NOMO-1 treated with dmso at 0.1 percent for 144 hours (cell line): Measurements from ENCODE around the gene ST6GALNAC3.

Experiments used
- DNase-seq: peaks from one replicate; lab custom pipeline; 2025; ENCODE audit not compliant: unreplicated experiment; lab: John Stamatoyannopoulos, UW

The ST6GALNAC3 gene

GRCh38 chr1:76491737-76492136 lies 417.2 kb downstream of the ST6GALNAC3 start:
- no peak for DNase-seq

- peak; percentile 8 for DNase-seq
These were observed 418.3 kb downstream of the ST6GALNAC3 start for GRCh38 chr1:76492752-76493430.

DNA sequence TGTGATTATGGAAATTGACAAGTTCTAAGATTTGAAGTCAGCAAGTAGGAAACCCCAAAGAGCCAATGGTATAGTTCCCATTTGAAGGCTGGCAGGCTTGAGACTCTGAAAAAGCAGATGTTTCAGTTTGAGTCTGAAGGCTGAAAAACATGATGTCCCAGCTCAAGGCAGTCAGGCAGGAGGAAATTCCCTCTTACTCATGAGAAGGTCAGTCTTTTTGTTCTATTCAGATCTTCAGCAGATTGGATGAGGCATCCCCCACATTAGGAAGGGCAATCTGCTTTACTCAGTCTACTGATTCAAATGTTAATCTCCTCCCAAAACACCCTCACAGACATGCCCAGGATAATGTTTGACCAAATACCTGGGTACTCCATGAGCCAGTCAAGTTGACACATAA lies 420.3 kb downstream of the ST6GALNAC3 start:
- no peak for DNase-seq

- no peak for DNase-seq
These were observed 422.3 kb downstream of the ST6GALNAC3 start for GRCh38 chr1:76496871-76497270.

GRCh38 chr1:76500116-76500515 lies 425.6 kb downstream of the ST6GALNAC3 start:
- no peak for DNase-seq

DNA sequence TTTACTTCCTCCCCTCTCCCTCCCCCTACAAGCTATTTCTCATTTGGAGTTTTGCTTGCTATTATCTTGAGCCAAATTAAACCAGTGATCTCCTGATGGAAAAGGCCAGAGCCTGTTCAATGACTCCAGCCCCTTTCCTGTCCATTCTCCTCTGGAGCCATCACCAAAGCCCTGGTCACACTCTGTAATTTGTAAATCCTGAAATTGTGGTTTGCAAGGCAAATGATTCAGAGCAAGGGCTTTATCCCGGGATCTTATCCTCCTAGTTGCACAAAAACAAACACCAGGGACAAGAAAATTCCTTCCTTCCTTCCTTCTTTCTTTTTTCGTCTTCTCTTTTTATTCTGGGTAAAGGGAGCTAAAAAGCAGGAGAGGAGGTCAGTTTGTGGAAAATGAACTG lies 426.6 kb downstream of the ST6GALNAC3 start:
- no peak for DNase-seq

GRCh38 chr1:76501586-76502219 lies 427.2 kb downstream of the ST6GALNAC3 start:
- peak; percentile 1 for DNase-seq

DNA sequence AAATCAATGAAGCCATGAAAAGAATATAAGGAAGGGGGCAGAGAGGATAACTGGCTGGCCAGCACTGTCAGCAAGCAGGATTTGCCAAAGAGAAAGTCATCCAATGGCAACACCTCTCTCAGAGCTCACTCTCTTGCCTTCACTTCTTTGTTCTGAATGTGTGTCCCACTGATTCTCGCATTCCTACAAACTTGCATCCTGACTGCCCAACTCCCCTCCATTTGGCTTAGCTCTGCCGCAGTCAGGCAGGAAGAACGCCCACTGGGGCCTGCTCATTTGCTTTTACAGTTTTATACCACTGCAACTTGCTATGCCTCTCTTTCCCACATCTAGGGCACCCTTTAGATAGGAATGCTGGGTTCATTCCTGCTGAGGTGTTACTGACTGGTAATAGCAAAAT lies 428.6 kb downstream of the ST6GALNAC3 start:
- no peak for DNase-seq

- no peak for DNase-seq
These were observed 429.2 kb downstream of the ST6GALNAC3 start for GRCh38 chr1:76503736-76504135.

DNA sequence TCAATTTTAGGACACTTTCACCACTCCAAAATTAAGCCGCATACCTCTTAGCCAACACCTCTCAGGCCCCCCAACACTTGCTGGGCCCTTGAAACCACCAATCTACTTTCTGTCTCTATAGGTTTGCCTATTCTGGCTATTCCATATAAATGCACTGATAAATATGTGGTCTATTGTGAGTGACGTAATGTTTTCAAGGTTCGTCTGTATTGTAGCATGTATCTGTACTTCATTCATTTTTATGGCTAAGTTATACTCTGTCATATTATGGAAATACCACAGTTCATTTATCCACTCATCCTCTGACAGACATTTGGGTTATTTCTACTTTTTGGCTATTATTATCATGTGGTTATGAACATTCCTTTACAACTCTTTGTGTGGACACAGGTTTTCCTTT lies 432.8 kb downstream of the ST6GALNAC3 start:
- DNase-seq, result no peak

DNA sequence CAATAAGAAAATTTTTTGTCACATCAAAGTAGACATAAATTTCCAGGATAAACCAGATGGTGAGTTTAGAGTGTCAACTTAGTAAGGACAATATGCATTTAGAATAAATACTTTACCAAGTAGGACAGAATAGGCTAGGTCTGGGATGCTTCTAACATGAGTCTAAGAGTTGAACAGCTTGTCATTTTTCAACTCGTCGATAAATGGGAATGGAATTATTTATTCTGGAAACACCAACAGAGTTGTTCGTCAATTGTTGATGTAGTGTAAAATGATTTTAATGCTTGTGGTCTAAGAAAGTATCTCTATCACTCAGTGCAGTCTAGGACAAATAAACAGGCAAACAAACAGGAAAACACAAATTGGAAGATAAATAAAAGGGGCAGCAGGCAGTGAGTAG lies 434.3 kb downstream of the ST6GALNAC3 start:
- no peak for DNase-seq

GRCh38 chr1:76510672-76511557 lies 436.4 kb downstream of the ST6GALNAC3 start:
- DNase-seq, result no peak

DNA sequence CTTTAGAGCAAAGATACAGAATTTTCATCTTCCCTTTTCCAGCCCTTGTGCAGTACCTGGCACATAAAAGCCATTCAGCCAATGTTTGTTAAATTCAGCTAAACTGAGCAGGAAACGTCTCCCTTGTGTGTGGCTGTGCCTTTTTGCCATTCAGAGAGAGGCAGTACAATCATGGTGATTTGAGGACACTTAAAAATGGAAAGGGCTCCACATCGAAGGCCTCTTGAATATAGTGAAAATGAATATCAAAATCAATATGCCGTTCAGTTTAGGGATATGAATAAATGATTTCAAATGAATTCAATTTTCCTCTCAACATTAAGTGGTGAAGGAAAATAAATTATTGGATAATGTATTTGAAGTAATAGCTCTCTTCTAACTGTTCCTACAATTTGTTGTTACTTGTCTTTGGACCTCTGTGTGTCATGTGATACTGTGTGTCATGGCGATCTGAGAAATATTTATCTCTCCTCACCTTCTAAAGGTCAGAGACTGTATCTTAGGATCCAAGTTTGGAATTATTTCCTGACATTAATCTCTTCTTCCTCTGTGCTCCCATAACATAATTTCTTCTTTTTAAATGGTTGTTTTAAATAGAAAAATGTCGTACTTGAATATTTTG lies 437.1 kb downstream of the ST6GALNAC3 start:
- no peak for DNase-seq

DNA sequence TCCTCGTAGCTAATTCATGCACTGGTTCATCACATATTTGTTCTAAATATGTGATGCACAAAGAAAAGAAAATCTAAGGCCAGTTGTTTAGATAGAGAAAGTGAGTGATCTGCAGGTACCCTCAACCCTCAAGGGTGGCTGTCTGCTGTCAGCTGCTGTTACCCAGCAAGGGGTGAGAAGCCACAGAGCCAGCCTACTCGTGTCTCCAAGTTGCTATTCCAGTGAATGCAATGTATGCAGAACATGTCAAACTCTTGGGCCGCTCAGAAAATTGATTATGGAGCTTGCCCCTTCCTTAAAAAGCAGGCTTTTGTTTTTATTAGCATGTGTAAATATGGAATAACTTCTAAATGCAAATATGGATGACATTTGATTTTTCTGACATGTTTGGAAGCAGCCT lies 456.4 kb downstream of the ST6GALNAC3 start:
- DNase-seq, result no peak

DNA sequence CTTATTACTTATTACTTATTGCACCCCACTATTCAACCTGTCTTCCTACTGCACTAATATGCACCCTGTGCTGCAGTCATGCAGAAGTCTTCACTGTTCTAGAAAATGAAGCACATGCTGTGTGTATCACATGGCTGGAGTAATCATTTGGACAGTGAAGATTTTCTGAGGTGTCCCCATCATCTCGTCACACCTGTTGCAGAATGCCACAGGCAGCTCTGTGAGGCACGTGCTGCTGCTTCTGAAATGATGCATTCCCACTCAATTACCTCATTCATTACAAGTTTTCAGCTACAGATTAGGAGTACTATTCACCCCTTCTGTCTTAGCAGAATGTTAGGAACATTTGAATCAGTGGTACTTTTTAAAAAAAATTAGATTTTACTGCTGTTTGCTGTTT lies 467.1 kb downstream of the ST6GALNAC3 start:
- DNase-seq, result no peak

DNA sequence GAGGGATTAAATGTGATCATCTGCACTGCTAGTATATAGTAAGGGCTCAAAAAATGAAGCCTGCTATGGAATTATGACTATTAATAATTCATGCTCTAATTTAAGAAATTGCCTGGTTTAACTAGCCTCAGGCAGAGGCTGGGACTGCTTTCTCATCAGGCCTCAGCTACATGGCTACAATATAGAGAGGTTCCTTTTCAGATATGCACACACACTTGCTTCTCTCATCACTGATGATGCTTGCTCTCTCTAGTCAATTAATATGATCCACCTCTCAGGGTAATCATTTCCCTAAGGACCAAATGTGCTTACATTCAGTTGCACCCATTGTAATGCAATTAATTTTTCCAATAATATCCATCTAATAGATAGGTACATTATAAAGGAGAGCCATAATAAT lies 467.8 kb downstream of the ST6GALNAC3 start:
- no peak for DNase-seq

GRCh38 chr1:76543495-76543894 lies 468.9 kb downstream of the ST6GALNAC3 start:
- DNase-seq, result no peak

DNA sequence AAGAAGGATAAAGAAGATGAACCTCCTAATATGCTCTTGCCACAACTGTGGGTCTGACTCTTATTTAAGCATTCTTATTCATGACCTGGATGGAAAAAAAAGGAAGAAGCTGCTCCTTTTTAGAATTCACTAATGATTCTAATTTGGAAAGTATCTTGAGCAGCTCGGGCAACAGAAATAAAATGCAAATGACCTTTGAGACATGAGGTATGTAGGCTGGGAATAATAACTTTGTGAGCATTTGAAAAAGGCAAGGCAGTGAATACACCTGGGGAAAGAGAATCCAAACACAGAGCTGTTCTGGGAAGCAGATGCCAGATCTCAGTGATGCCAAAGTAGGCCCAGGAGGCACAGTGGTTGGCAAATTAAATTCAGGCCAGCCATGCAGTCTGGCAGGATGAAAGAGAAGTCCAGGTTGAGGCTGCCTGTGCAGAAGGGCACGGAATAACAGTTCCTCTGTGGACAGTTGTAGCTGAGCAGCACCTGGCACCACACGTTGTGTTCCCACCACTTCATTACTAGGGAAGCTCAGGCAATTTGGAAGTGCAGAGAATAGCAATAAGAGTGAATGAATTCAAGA lies 471.9 kb downstream of the ST6GALNAC3 start:
- DNase-seq, result no peak

GRCh38 chr1:76547916-76548315 lies 473.4 kb downstream of the ST6GALNAC3 start:
- DNase-seq, result no peak

- DNase-seq, result no peak
These were observed 474.1 kb downstream of the ST6GALNAC3 start for GRCh38 chr1:76548513-76549100.

DNA sequence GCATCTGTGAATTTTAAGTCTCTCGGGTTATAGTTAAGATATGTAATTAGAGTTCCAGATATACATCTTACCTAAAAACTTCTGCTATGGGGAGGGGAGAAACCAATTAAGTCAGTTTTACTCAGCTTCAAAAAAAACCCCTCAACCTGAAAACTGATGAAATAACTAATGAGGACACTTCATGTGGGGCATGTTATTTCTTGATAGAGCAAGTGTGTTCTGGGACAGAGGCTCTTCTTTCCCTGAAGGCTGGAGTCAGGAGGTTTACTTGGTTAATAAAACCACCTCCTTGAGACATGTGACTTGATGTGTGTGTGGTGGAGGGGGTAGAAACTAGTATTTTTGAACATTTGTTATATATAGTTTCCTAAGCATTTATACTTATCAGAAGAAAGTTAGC lies 479.7 kb downstream of the ST6GALNAC3 start:
- DNase-seq, result no peak
